Testis (tissue), 3 donors: ENCODE results near the gene CAMTA1. TPM values are rescaled to one million over a fixed set of nuclear protein-coding genes. Genes with fewer than 3 reads are reported as not detected.

Experiments used
- DNase-seq: peaks from one replicate; pipeline ENCODE4 v3.0.0-alpha.2; 2019
- H3K27ac ChIP-seq, 2 donors: fragments of 200-600 bp; sonication (generic); one replicate each; pipeline ENCODE4 v1.5.1; 2019
- H3K27me3 ChIP-seq: fragments of 200-600 bp; sonication (generic); one replicate; pipeline ENCODE4 v1.5.1; 2019
- H3K36me3 ChIP-seq: fragments of 200-600 bp; sonication (generic); one replicate; pipeline ENCODE4 v1.5.1; 2017; ENCODE audit warnings: low read depth; ENCODE audit errors: missing control alignments
- H3K4me1 ChIP-seq: fragments of 200-600 bp; sonication (generic); one replicate; pipeline ENCODE4 v1.5.1; 2019
- H3K4me3 ChIP-seq, 2 donors: fragments of 200-600 bp; sonication (generic); one replicate each; pipeline ENCODE4 v1.5.1; 2017 to 2019
- H3K9me3 ChIP-seq: fragments of 200-600 bp; sonication (generic); one replicate; pipeline ENCODE4 v1.5.1; 2017
- POLR2A ChIP-seq: fragments of 450-650 bp; IDR thresholded peaks from one replicate; pipeline ENCODE4 v1.6.1; 2017; ENCODE audit warnings: antibody characterized with exemption, mild to moderate bottlenecking, moderate library complexity
- WGBS, 2 donors: methylation state at CpG; one replicate each; pipeline ENCODE4 v1.1.5; 2018; 5-methylcytosine and 5-hydroxymethylcytosine counted together
- intact Hi-C: fragments of 100-400 bp; cut with DNase I; formaldehyde crosslinking; loops from one replicate; pipeline ENCODE4 v1.15.1; 2023; ENCODE audit warnings: low total_unique reads
- polyA plus RNA-seq: library from polyadenylated mRNA; stranded (reverse); fragments of 350-450 nt; fragmentation: Illumina TruSeq; extraction: RNeasy Lipid Tissue Mini Kit (QIAGEN cat#74804); gene quantifications from one replicate; pipeline ENCODE4 v1.2.3, GENCODE V29; 2014; ENCODE audit warnings: low read depth, low replicate concordance; ENCODE audit not compliant: insufficient read depth
- total RNA-seq, 2 donors: library from RNA; depleted of rRNA; stranded (reverse); fragments of >200 nt; gene quantifications; one replicate each; pipeline ENCODE4 v1.2.3, GENCODE V29; 2016
- TF ChIP-seq, protein P1 (sequence below), 3 experiments: fragments of 450-650 bp in 2 of 3; fragments of 200-600 bp in 1 of 3; sonication (generic) in 1 of 3; IDR thresholded peaks; one replicate each; pipeline ENCODE4 v1.5.1; 2016 to 2019; ENCODE audit warnings: antibody characterized with exemption in 3 of 3, mild to moderate bottlenecking in 2 of 3, moderate library complexity in 1 of 3

Gene CAMTA1
- total and polyA plus RNA-seq, 3 donors from 2014 or later = 116 to 158 (median 119) TPM

DNA sequence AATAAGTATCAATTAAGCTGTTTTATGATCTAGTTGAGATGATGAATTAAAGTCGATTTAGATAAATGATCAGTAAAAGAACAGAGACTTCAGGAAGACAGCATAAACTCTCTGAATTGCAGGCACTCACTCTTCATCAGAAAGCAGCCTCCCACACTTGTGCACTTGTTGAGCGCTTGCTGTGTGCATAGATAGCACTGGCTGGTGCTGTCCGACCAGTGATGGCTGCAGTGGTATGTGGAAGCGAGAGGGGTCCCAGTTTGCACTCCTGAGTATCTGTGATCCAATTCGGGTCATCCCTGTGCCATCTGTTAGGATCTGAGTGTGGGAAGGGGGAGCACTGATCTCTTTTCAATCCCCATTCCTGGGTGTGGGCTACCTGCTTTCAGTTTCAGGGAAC, 137.8 kb downstream of the CAMTA1 start:
- TF ChIP-seq POLR2A = no peak
- TF ChIP-seq, protein P1, sequence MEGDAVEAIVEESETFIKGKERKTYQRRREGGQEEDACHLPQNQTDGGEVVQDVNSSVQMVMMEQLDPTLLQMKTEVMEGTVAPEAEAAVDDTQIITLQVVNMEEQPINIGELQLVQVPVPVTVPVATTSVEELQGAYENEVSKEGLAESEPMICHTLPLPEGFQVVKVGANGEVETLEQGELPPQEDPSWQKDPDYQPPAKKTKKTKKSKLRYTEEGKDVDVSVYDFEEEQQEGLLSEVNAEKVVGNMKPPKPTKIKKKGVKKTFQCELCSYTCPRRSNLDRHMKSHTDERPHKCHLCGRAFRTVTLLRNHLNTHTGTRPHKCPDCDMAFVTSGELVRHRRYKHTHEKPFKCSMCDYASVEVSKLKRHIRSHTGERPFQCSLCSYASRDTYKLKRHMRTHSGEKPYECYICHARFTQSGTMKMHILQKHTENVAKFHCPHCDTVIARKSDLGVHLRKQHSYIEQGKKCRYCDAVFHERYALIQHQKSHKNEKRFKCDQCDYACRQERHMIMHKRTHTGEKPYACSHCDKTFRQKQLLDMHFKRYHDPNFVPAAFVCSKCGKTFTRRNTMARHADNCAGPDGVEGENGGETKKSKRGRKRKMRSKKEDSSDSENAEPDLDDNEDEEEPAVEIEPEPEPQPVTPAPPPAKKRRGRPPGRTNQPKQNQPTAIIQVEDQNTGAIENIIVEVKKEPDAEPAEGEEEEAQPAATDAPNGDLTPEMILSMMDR (IDR thresholded peaks at IDR 0.05) = no peak
- Histone ChIP-seq H3K9me3 (no peaks in the 10 kb centered on the region), H3K4me3 (no peak overlapping the region), H3K27me3 (no peaks in the 10 kb centered on the region), H3K4me1 (peaks cover 35% of the 10 kb centered on the region), H3K27ac (peak overlapping the region; percentile 75 to 85), H3K36me3 (no peaks in the 10 kb centered on the region)
- DNase-seq = no peak
- intact Hi-C loops = no loop called here
- 68 to 79% methylated on average over 5 of the region's 5 CpGs for WGBS, 2 donors

DNA sequence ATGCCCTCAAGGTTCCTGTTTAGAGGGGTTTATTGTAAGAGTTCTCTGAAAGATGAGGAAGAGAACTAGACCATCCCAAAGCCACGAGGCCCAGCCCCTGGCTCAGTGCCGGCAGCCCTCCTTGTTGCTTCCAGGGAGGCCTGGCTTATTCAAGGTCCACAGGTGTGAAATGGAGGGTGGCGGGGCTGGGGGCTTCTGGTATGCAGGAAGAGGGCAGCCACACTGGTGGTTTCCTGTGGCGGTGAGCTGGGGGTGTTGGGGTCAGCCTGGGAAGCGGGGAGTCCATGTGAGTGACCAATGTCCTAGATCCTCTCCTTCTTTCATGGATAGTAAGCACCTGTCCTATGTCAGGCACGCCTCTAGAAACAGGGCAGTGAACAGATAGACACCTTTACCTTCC, 138.2 kb downstream of the CAMTA1 start:
- Histone ChIP-seq H3K27me3 (no peaks in the 10 kb centered on the region), H3K4me3 (no peak overlapping the region), H3K36me3 (no peaks in the 10 kb centered on the region), H3K27ac (peak overlapping the region; percentile 75 to 85), H3K4me1 (peaks cover 35% of the 10 kb centered on the region), H3K9me3 (no peaks in the 10 kb centered on the region)
- intact Hi-C loops = no loop called here
- no peak for DNase-seq
- 79 to 90% methylated on average over 6 of the region's 6 CpGs for WGBS, 2 donors
- no peak for TF ChIP-seq POLR2A
- TF ChIP-seq, protein P1 (IDR thresholded peaks at IDR 0.05) = no peak

DNA sequence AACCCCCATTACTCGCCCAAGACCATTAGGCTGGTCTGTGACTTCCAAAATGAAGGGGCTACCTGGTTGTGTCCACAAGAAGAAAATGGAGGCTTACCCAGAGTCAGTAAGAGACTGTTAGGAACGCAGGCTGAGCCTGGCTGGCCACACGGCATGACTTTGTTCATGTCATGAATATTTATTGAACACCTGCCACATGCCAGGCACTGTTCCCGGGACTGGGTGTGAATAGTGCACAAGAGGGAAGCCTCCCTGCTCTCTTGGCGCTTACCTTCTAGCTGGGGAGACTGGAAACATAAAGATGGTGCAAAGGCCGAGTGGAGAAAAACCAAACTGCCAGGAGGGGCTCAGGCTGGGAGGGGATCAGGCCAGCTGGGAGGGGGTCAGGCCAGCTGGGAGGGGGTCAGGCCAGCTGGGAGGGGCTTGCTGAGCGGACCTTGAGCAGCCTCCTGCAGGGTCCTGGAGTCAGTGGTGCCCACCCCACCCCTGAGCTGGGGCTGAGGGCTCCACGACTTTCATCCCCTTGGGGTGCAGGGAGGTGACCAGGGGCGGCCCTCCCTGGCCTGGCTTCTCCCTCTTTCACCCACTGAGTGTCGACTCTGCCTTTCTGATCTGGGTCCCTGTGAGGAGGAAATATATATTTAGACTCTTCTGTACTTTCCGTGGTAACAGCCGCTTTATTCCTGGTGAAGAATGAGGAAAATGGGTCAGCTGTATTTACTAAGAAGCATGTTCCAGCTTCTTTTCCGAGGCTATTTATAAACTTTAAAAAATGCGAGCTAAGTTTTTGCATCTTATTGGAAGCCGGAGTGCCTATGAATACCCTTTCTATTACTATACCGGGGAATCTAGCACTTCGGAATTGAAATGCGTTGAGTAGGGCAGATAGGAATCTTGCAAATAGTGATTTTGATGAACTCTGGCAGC, 139.0 kb downstream of the CAMTA1 start:
- DNase-seq = no peak
- Histone ChIP-seq H3K4me1 (peaks cover 35% of the 10 kb centered on the region), H3K9me3 (no peaks in the 10 kb centered on the region), H3K4me3 (no peak overlapping the region), H3K27me3 (no peaks in the 10 kb centered on the region), H3K27ac (peak overlapping the region; percentile 75 to 85), H3K36me3 (no peaks in the 10 kb centered on the region)
- WGBS, 2 donors = 54 to 60% methylated on average over 14 to 18 of the region's 18 CpGs
- TF ChIP-seq, protein P1 (IDR thresholded peaks at IDR 0.05) = no peak
- no peak for TF ChIP-seq POLR2A
- intact Hi-C loops = no loop called here

DNA sequence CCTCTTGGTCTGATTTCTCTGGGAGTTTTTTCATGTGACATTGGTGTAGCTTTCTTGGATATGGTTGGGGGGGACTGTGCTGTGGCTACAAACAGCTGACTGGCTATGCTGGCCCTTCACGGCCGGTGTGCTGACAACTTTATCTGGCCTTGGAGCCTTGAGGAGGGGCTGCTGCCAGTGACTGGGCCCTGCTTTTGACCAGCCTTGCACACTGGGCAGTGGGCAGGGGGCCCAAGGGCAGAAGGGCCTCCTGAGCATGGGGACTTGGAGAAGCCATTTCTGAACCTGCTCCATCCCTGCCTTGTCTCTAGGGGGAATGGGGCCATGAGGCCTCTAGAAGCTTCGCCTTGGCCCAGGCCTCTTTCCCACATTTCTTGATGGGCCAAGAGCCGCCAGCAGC, 139.6 kb downstream of the CAMTA1 start:
- 52 to 61% methylated on average over 4 of the region's 4 CpGs for WGBS, 2 donors

More for the DNA sequence above, 139.6 kb downstream of the CAMTA1 start:
- TF ChIP-seq, protein P1 (IDR thresholded peaks at IDR 0.05) = no peak
- TF ChIP-seq POLR2A = no peak
- Histone ChIP-seq H3K27ac (peak overlapping the region; percentile 47 to 75), H3K4me3 (no peak overlapping the region), H3K4me1 (peaks cover 35% of the 10 kb centered on the region), H3K9me3 (no peaks in the 10 kb centered on the region), H3K36me3 (no peaks in the 10 kb centered on the region), H3K27me3 (no peaks in the 10 kb centered on the region)
- intact Hi-C loops = no loop called here
- DNase-seq = no peak
